ENCODE measurements around the gene KRT73.

- TF ChIP-seq, protein P1, sequence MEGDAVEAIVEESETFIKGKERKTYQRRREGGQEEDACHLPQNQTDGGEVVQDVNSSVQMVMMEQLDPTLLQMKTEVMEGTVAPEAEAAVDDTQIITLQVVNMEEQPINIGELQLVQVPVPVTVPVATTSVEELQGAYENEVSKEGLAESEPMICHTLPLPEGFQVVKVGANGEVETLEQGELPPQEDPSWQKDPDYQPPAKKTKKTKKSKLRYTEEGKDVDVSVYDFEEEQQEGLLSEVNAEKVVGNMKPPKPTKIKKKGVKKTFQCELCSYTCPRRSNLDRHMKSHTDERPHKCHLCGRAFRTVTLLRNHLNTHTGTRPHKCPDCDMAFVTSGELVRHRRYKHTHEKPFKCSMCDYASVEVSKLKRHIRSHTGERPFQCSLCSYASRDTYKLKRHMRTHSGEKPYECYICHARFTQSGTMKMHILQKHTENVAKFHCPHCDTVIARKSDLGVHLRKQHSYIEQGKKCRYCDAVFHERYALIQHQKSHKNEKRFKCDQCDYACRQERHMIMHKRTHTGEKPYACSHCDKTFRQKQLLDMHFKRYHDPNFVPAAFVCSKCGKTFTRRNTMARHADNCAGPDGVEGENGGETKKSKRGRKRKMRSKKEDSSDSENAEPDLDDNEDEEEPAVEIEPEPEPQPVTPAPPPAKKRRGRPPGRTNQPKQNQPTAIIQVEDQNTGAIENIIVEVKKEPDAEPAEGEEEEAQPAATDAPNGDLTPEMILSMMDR (IDR thresholded peaks at IDR 0.05), result no peak
- no peak for TF ChIP-seq POLR2A (IDR thresholded peaks at IDR 0.05)
Observed at GRCh38 chr12:52587563-52587962, 30.8 kb downstream of the KRT73 start.
